SK-N-SH (cell line): Measurements from ENCODE around the gene TAP1. TPM values are rescaled to one million over a fixed set of nuclear protein-coding genes. Genes with fewer than 3 reads are reported as not detected.

ENCODE experiments used
- CTCF ChIA-PET: fragments of 300-600, 350-600 bp; formaldehyde crosslinking; extraction: SDS; loops from one replicate; lab custom pipeline; 2021; lab: Yijun Ruan, JAX
- POLR2A ChIA-PET: fragments of 350-600 bp; sonication (Branson Sonifier 250); formaldehyde crosslinking; extraction: SDS; loops from one replicate; lab custom pipeline; 2020; ENCODE audit warnings: antibody characterized with exemption, inconsistent platforms; lab: Yijun Ruan, JAX
- DNase-seq: peaks from one replicate; pipeline ENCODE4 v3.0.0; 2012
- H2AFZ ChIP-seq: fragments of 200-600 bp; sonication (generic); 2 replicates; pipeline ENCODE4 v1.8.1; 2016; ENCODE audit warnings: antibody characterized with exemption, mild to moderate bottlenecking, low read depth
- H3F3A ChIP-seq: fragments of 200-600 bp; sonication (generic); replicated peaks from 2 replicates; pipeline ENCODE3; 2016; ENCODE audit warnings: antibody characterized with exemption, mild to moderate bottlenecking; ENCODE audit not compliant: insufficient read depth
- H3K27ac ChIP-seq, 2 experiments: fragments of 200-500 bp in 1 of 2; fragments of 200-600 bp in 1 of 2; sonication (Bioruptor generic) in 1 of 2; sonication (generic), shearing (Covaris generic) in 1 of 2; 2 replicates each; pipeline versions ENCODE4 v1.5.1 to v1.6.1; 2014 to 2016; ENCODE audit warnings: low read depth in 2 of 2, inconsistent platforms in 1 of 2, low read length in 1 of 2, mild to moderate bottlenecking in 1 of 2, mixed read lengths in 1 of 2
- H3K27me3 ChIP-seq: fragments of 200-600 bp; sonication (generic), shearing (Covaris generic); 2 replicates; pipeline ENCODE4 v1.6.1; 2016; ENCODE audit warnings: mixed run types; ENCODE audit not compliant: insufficient read depth
- H3K36me3 ChIP-seq, 2 experiments: fragments of 200-500 bp in 1 of 2; fragments of 200-600 bp in 1 of 2; sonication (Bioruptor generic) in 1 of 2; sonication (generic) in 1 of 2; replicated peaks in 1 of 2; 2 replicates each; pipeline versions ENCODE3 to v1.5.1; 2014 to 2016; ENCODE audit warnings: low read length in 1 of 2, mild to moderate bottlenecking in 1 of 2; ENCODE audit not compliant: insufficient read depth in 2 of 2, control insufficient read depth in 1 of 2
- H3K4me1 ChIP-seq, 2 experiments: fragments of 200-500 bp in 1 of 2; fragments of 200-600 bp in 1 of 2; sonication (Bioruptor generic) in 1 of 2; sonication (generic), shearing (Covaris generic) in 1 of 2; 2 replicates each; pipeline versions ENCODE4 v1.5.1 to v1.6.1; 2014 to 2016; ENCODE audit warnings: low read depth in 1 of 2, low read length in 1 of 2, mixed run types in 1 of 2; ENCODE audit not compliant: insufficient read depth in 2 of 2, control insufficient read depth in 1 of 2
- H3K4me2 ChIP-seq: fragments of 200-600 bp; sonication (generic), shearing (Covaris generic); 2 replicates; pipeline ENCODE4 v1.6.1; 2017; ENCODE audit warnings: mixed run types
- H3K4me3 ChIP-seq, 2 experiments: fragments of 200-500 bp in 1 of 2; fragments of 200-600 bp in 1 of 2; sonication (Bioruptor generic) in 1 of 2; sonication (generic), shearing (Covaris generic) in 1 of 2; 2 replicates each; pipeline versions ENCODE4 v1.5.1 to v1.8.1; 2014 to 2016; ENCODE audit warnings: low read depth in 2 of 2, inconsistent platforms in 1 of 2, low read length in 1 of 2, mild to moderate bottlenecking in 1 of 2, mixed read lengths in 1 of 2, moderate library complexity in 1 of 2
- H3K79me2 ChIP-seq: fragments of 200-600 bp; sonication (generic); 2 replicates; pipeline ENCODE4 v1.8.1; 2017; ENCODE audit warnings: mild to moderate bottlenecking; ENCODE audit not compliant: insufficient read depth
- H3K9ac ChIP-seq: fragments of 200-600 bp; sonication (generic); 2 replicates; pipeline ENCODE4 v1.6.1; 2017; ENCODE audit warnings: mixed run types
- H3K9me2 ChIP-seq: fragments of 200-600 bp; sonication (generic); 2 replicates; pipeline ENCODE4 v1.6.1; 2017; ENCODE audit warnings: mixed run types
- H3K9me3 ChIP-seq: fragments of 200-600 bp; sonication (generic); 2 replicates; pipeline ENCODE4 v1.6.1; 2017; ENCODE audit warnings: mixed run types, mild to moderate bottlenecking, moderate library complexity
- H4K20me1 ChIP-seq: fragments of 200-600 bp; sonication (generic); 2 replicates; pipeline ENCODE4 v1.6.1; 2017; ENCODE audit warnings: mild to moderate bottlenecking, mixed run types; ENCODE audit not compliant: insufficient read depth
- CHD2 ChIP-seq: fragments of 150-350 bp; IDR thresholded peaks from 2 replicates; pipeline ENCODE4 v1.6.1; 2018; ENCODE audit warnings: low read length; ENCODE audit not compliant: partially characterized antibody
- ELF1 ChIP-seq: IDR thresholded peaks from 2 replicates; pipeline ENCODE4 v1.4.0; 2012
- EZH2phosphoT487 ChIP-seq: fragments of 200-600 bp; sonication (generic); IDR thresholded peaks from 2 replicates; pipeline ENCODE4 v1.6.1; 2017; ENCODE audit warnings: low read depth, mixed run types, mild to moderate bottlenecking, antibody characterized with exemption, moderate library complexity, borderline replicate concordance
- FOXM1 ChIP-seq: IDR thresholded peaks from 2 replicates; pipeline ENCODE4 v1.4.0; 2012; ENCODE audit warnings: low read depth, mild to moderate bottlenecking
- JUND ChIP-seq: IDR thresholded peaks from 2 replicates; pipeline ENCODE4 v1.4.0; 2012
- MAX ChIP-seq: IDR thresholded peaks from 2 replicates; pipeline ENCODE4 v1.4.0; 2012; ENCODE audit warnings: low read depth
- MXI1 ChIP-seq: IDR thresholded peaks from 2 replicates; pipeline ENCODE4 v1.6.1; 2012; ENCODE audit warnings: mild to moderate bottlenecking, low read depth, low read length, improper control_type of control experiment
- NFIC ChIP-seq: IDR thresholded peaks from 2 replicates; pipeline ENCODE4 v1.4.0; 2012; ENCODE audit warnings: borderline replicate concordance
- PBX3 ChIP-seq: IDR thresholded peaks from 2 replicates; pipeline ENCODE4; 2012
- RCOR1 ChIP-seq: fragments of 150-350 bp; IDR thresholded peaks from 2 replicates; pipeline ENCODE4 v1.6.1; 2017; ENCODE audit warnings: antibody characterized with exemption, low read length
- RFX5 ChIP-seq: IDR thresholded peaks from 2 replicates; pipeline ENCODE4 v1.6.1; 2012; ENCODE audit warnings: mild to moderate bottlenecking, improper control_type of control experiment, low read length
- SIN3A ChIP-seq: IDR thresholded peaks from 2 replicates; pipeline ENCODE4 v1.6.1; 2012; ENCODE audit warnings: low read depth, mild to moderate bottlenecking, low read length, moderate library complexity, borderline replicate concordance
- SMC3 ChIP-seq: IDR thresholded peaks from 2 replicates; pipeline ENCODE4 v1.6.1; 2012; ENCODE audit warnings: low read depth, low read length, improper control_type of control experiment
- TAF1 ChIP-seq: IDR thresholded peaks from 2 replicates; pipeline ENCODE4 v1.6.1; 2012; ENCODE audit warnings: low read depth, mild to moderate bottlenecking, low read length, moderate library complexity, borderline replicate concordance
- TEAD4 ChIP-seq: IDR thresholded peaks from 2 replicates; pipeline ENCODE4 v1.4.0; 2012; ENCODE audit warnings: mild to moderate bottlenecking, borderline replicate concordance; ENCODE audit not compliant: insufficient read depth
- ZBTB33 ChIP-seq: IDR thresholded peaks from 2 replicates; pipeline ENCODE4 v1.4.0; 2012; ENCODE audit warnings: low read depth, borderline replicate concordance
- WGBS: methylation state at CpG from one replicate; pipeline ENCODE4 v1.1.6; 2017; ENCODE audit warnings: low lambda C conversion rate; 5-methylcytosine and 5-hydroxymethylcytosine counted together
- polyA plus RNA-seq, 3 experiments: library from polyadenylated mRNA; depleted of rRNA; stranded (reverse); fragments of >200 nt; gene quantifications; 2 replicates each; pipeline ENCODE4 v1.2.3, GENCODE V29; 2012

The TAP1 gene
- polyA plus RNA-seq, 1 of the 3 experiments (the other 2 are of a cell fraction), result 31.1 TPM

GRCh38 chr6:32894085-32895005 lies 40.8 kb upstream of the TAP1 start (continued):
- TF ChIP-seq TEAD4 (0 out of 2 replicates have a peak, but pooled peaks have one; percentile 9), RFX5 (0 out of 2 replicates have a peak, but pooled peaks have one; percentile 46), ZBTB33 (no peak)

- H3K27ac ChIP-seq, result no peak overlapping the region
- ChIA-PET CTCF (interaction anchor here (1.3 kb wide), 1 partner anchor 94 kb away, joined by 12 read pairs; no protein-coding TSS in a partner anchor), POLR2A (no interaction called here)
- peaks cover 13% of the 10 kb centered on the region for H3F3A ChIP-seq
- no peak overlapping the region for H3K4me3 ChIP-seq
- H3K79me2 ChIP-seq, result peaks cover 9% of the 10 kb centered on the region; the same call in 1 of the 2 replicates
- no peak for DNase-seq
- no peaks in the 10 kb centered on the region for H3K27me3 ChIP-seq
- H3K9me3 ChIP-seq, result no peaks in the 10 kb centered on the region
- no peaks in the 10 kb centered on the region for H3K9me2 ChIP-seq
- no peak overlapping the region for H3K9ac ChIP-seq
- no peak overlapping the region for H2AFZ ChIP-seq
- TF ChIP-seq MAX (no peak), EZH2phosphoT487 (no peak), NFIC (no peak), ELF1 (no peak), PBX3 (no peak), RCOR1 (no peak), CHD2 (no peak), TAF1 (no peak), FOXM1 (no peak), JUND (no peak), SIN3A (no peak), SMC3 (no peak), MXI1 (no peak)
- no peak overlapping the region for H3K4me2 ChIP-seq
- H3K4me1 ChIP-seq, result peaks cover 8% of the 10 kb centered on the region in 2 experiments; a peak in 3 of 4 replicates
- H4K20me1 ChIP-seq, result no peaks in the 10 kb centered on the region
- H3K36me3 ChIP-seq, result no peaks in the 10 kb centered on the region
- 42% methylated on average over 1 of the region's 1 CpG for WGBS
Observed at GRCh38 chr6:32890831-32891230, 37.3 kb upstream of the TAP1 start.
